GM12872 (cell line): ENCODE measurements around the gene ELAVL2.

ENCODE experiments used
- TF ChIP-seq, protein P1 (sequence below): IDR thresholded peaks from 3 replicates; pipeline ENCODE4 v1.5.1; 2011; ENCODE audit warnings: low read depth, mild to moderate bottlenecking, low read length, moderate library complexity; ENCODE audit not compliant: insufficient read depth

The ELAVL2 gene

GRCh38 chr9:23790351-23791260, 35.4 kb downstream of the ELAVL2 start:
- TF ChIP-seq, protein P1, sequence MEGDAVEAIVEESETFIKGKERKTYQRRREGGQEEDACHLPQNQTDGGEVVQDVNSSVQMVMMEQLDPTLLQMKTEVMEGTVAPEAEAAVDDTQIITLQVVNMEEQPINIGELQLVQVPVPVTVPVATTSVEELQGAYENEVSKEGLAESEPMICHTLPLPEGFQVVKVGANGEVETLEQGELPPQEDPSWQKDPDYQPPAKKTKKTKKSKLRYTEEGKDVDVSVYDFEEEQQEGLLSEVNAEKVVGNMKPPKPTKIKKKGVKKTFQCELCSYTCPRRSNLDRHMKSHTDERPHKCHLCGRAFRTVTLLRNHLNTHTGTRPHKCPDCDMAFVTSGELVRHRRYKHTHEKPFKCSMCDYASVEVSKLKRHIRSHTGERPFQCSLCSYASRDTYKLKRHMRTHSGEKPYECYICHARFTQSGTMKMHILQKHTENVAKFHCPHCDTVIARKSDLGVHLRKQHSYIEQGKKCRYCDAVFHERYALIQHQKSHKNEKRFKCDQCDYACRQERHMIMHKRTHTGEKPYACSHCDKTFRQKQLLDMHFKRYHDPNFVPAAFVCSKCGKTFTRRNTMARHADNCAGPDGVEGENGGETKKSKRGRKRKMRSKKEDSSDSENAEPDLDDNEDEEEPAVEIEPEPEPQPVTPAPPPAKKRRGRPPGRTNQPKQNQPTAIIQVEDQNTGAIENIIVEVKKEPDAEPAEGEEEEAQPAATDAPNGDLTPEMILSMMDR: no peak

- TF ChIP-seq, protein P1: no peak
Observed at GRCh38 chr9:23789529-23790254, 36.3 kb downstream of the ELAVL2 start.

DNA sequence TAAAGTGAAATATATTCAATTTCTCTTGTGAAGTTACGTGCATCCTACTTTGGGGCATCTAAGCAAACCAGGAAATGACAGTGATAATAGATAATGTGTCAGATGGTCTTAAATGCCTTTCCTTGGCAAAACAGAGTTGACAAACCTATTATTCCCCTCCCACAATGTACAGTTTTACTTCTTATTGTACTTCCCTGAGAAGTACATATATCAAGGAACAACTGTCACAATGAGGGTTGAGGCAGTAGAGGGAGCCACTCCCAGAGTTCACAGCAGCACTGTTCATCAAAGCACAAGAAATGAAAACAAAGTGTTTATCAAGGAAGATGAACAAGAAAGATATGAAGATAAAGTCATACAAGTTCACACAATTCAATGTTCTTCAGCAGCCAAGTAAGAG, 41.1 kb downstream of the ELAVL2 start:
- TF ChIP-seq, protein P1: no peak

DNA sequence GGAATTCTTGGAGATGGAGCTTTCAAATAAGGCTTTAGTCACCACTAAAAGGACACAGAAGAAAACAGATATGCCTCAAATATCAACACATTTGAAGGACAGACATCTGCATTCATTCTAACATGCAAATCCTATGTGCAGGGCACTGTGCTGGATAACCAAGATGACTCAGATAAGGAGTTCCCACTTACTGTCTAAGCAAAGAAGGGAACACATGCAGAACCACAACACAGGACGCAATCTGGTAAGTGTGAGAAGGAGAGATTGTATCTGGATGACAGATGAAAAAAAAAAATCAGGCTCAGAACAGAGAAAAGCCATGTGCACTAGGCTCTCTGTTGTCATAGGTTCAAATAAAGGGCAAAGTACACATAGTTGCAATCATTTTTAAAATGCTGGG, 42.5 kb downstream of the ELAVL2 start:
- TF ChIP-seq, protein P1: no peak

DNA sequence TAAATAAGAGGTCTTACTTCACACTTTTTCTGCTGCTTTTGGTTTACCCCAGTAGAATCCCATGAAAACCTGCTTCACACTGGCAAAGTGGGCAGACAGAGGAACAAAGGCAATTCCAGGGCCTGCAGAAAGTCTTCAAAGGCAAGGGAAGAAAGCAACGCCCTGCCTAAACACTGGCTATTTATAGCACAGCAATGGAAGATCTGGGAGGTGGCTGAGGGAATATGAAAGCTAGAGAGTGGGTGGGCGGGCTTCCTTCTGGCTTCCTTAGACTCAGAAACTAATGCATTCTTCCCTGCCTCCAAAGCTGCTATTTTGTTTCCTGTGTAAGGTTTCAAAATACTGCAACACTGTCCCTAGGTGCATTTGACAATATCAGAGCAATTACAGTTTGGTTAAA, 46.8 kb downstream of the ELAVL2 start:
- TF ChIP-seq, protein P1: no peak

DNA sequence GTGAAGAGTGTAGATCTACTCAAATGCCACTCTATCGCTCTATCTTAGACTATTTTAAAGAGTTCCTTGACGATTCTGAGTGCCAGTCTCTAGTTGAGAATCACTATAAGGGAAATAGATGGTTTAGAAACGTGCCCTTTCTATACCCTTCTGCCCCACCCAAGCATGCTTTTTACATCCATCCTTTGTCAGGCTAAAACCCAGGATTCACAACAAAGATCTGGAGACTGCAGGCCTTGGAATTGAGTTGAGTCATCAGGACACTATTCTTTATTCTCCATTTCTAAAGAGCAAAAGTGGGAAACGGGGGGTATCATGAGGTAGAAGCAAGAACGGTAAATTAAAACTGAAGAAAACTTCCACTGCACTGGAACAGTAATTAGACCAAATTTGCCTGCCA, 48.7 kb downstream of the ELAVL2 start:
- TF ChIP-seq, protein P1: no peak

DNA sequence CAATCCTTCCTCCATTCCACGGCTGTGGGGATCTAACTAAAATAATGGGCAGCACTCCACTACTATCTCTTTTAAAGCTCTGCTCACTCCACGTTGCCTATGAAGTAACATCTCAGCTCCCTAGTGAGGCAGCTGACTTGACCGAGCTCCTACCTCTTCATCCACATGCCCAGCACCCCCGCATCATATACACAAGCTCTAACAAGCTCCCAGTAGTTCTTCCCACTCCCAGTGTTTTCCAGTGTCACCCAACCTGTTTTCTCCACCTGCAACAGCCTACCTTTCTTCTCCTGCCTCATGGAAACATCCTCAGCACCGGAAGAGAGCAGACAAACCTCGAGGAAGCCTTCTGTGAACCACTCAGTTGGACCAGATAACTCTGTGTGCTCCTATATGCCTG, 50.5 kb downstream of the ELAVL2 start:
- TF ChIP-seq, protein P1: no peak
